ENCODE measurements around the gene STAC3. TPM values are rescaled to one million over a fixed set of nuclear protein-coding genes. Genes with fewer than 3 reads are reported as not detected.

Gene STAC3
- total and polyA plus RNA-seq, 2 experiments from 2014 or later = 5.4 to 28.4 TPM

- H3K4me3 ChIP-seq = peak within 1 kb of the TSS; percentile 51
- H3K9me3 ChIP-seq (ENCODE audit: low read depth) = no peaks in the 10 kb centered on the region
- DNase-seq (ENCODE audit: low read depth in 1 of 2, low spot score in 1 of 2) = peak; percentile 97
- H3K36me3 ChIP-seq = peaks cover 17% of the 10 kb centered on the region
- peaks cover 13% of the 10 kb centered on the region for H3K4me1 ChIP-seq (ENCODE audit: low read depth)
- no peak for TF ChIP-seq CTCF (IDR thresholded peaks at IDR 0.05; ENCODE audit: low read depth, low read length)
- H3K27ac ChIP-seq = peak within 1 kb of the TSS; percentile 76
- H3K27me3 ChIP-seq = peaks cover 51% of the 10 kb centered on the region
These were observed 21.2 kb downstream of the STAC3 start, which contains the start of gene SHMT2 for GRCh38 chr12:57229634-57230380. Gene SHMT2, plus strand, starts transcription at chr12:57229711. Its CDS starts 68 bp downstream, at chr12:57229779.

- Histone ChIP-seq H3K36me3 (peaks cover 17% of the 10 kb centered on the region), H3K4me3 (peak overlapping the region; percentile 51), H3K27me3 (peaks cover 51% of the 10 kb centered on the region), H3K4me1 (ENCODE audit: low read depth) (peaks cover 13% of the 10 kb centered on the region), H3K9me3 (ENCODE audit: low read depth) (no peaks in the 10 kb centered on the region), H3K27ac (peak overlapping the region; percentile 76)
- DNase-seq (ENCODE audit: low read depth in 1 of 2, low spot score in 1 of 2) = no peak
- TF ChIP-seq CTCF (IDR thresholded peaks at IDR 0.05; ENCODE audit: low read depth, low read length) = no peak
These were observed 21.8 kb downstream of the STAC3 start for GRCh38 chr12:57229046-57229633.

- H3K27ac ChIP-seq = no peak overlapping the region
- H3K4me3 ChIP-seq = peak overlapping the region; percentile 23
- H3K4me1 ChIP-seq (ENCODE audit: low read depth) = peaks cover 13% of the 10 kb centered on the region
These were observed 23.5 kb downstream of the STAC3 start for GRCh38 chr12:57227315-57228115.

GRCh38 chr12:57226588-57227314, 24.2 kb downstream of the STAC3 start:
- TF ChIP-seq CTCF (IDR thresholded peaks at IDR 0.05; ENCODE audit: low read depth, low read length) = no peak
- no peak for DNase-seq (ENCODE audit: low read depth in 1 of 2, low spot score in 1 of 2)
- H3K4me1 ChIP-seq (ENCODE audit: low read depth) = peaks cover 13% of the 10 kb centered on the region
- no peak overlapping the region for H3K27ac ChIP-seq
- H3K4me3 ChIP-seq = peak overlapping the region; percentile 23
- no peaks in the 10 kb centered on the region for H3K9me3 ChIP-seq (ENCODE audit: low read depth)
- peaks cover 63% of the 10 kb centered on the region for H3K27me3 ChIP-seq
- H3K36me3 ChIP-seq = no peaks in the 10 kb centered on the region

More at GRCh38 chr12:57227315-57228115, 23.5 kb downstream of the STAC3 start:
- DNase-seq (ENCODE audit: low read depth in 1 of 2, low spot score in 1 of 2) = no peak
- peaks cover 4% of the 10 kb centered on the region for H3K36me3 ChIP-seq
- peaks cover 56% of the 10 kb centered on the region for H3K27me3 ChIP-seq
- no peaks in the 10 kb centered on the region for H3K9me3 ChIP-seq (ENCODE audit: low read depth)
- TF ChIP-seq CTCF (IDR thresholded peaks at IDR 0.05; ENCODE audit: low read depth, low read length) = no peak

- Histone ChIP-seq H3K4me1 (ENCODE audit: low read depth) (peaks cover 12% of the 10 kb centered on the region), H3K9me3 (ENCODE audit: low read depth) (no peaks in the 10 kb centered on the region), H3K4me3 (no peak overlapping the region), H3K27ac (no peak overlapping the region), H3K27me3 (peaks cover 73% of the 10 kb centered on the region), H3K36me3 (no peaks in the 10 kb centered on the region)
- DNase-seq (ENCODE audit: low read depth in 1 of 2, low spot score in 1 of 2) = no peak
- no peak for TF ChIP-seq CTCF (IDR thresholded peaks at IDR 0.05; ENCODE audit: low read depth, low read length)
These were observed 25.2 kb downstream of the STAC3 start for GRCh38 chr12:57225680-57226210.

All from cardiac muscle cell (in vitro differentiated cells and primary cell).